DOHH2 (cell line): ENCODE data around the gene UNKL.

Experiments
- H3F3A ChIP-seq: fragments of 200-600 bp; sonication (generic), shearing (Covaris generic); 2 replicates; pipeline ENCODE4 v1.6.0; 2016; ENCODE audit warnings: antibody characterized with exemption, mild to moderate bottlenecking; ENCODE audit not compliant: control insufficient read depth, insufficient read depth
- H3K27ac ChIP-seq: fragments of 200-600 bp; sonication (generic); 2 replicates; pipeline ENCODE4 v1.5.1; 2014; ENCODE audit warnings: low read depth, mild to moderate bottlenecking, low read length, moderate library complexity
- H3K27me3 ChIP-seq: fragments of 200-600 bp; sonication (generic); 2 replicates; pipeline ENCODE4 v1.6.1; 2014; ENCODE audit warnings: mild to moderate bottlenecking, low read length, mixed read lengths; ENCODE audit not compliant: control insufficient read depth
- H3K36me3 ChIP-seq: fragments of 200-600 bp; sonication (generic); 2 replicates; pipeline ENCODE4 v1.6.1; 2014; ENCODE audit warnings: mild to moderate bottlenecking, low read length, moderate library complexity, mixed read lengths; ENCODE audit not compliant: control insufficient read depth
- H3K4me1 ChIP-seq: fragments of 200-600 bp; sonication (generic); 2 replicates; pipeline ENCODE4 v1.6.1; 2014; ENCODE audit warnings: mild to moderate bottlenecking, low read length, mixed read lengths; ENCODE audit not compliant: control insufficient read depth
- H3K4me2 ChIP-seq: fragments of 200-600 bp; sonication (generic); 2 replicates; pipeline ENCODE4 v1.6.0; 2014; ENCODE audit warnings: mild to moderate bottlenecking, low read length, moderate library complexity
- H3K4me3 ChIP-seq: fragments of 200-600 bp; sonication (generic); 2 replicates; pipeline ENCODE4 v1.5.1; 2014; ENCODE audit warnings: mild to moderate bottlenecking, low read length, mixed read lengths
- H3K79me2 ChIP-seq: fragments of 200-600 bp; sonication (generic); 2 replicates; pipeline ENCODE4 v1.6.1; 2014; ENCODE audit warnings: mild to moderate bottlenecking, low read length, mixed read lengths; ENCODE audit not compliant: control insufficient read depth
- H3K9me2 ChIP-seq: fragments of 200-600 bp; sonication (generic); replicated peaks from 2 replicates; pipeline ENCODE4 v1.6.1; 2014; ENCODE audit warnings: mild to moderate bottlenecking, low read length, mixed read lengths; ENCODE audit not compliant: control insufficient read depth
- H3K9me3 ChIP-seq: fragments of 200-600 bp; sonication (generic); 2 replicates; pipeline ENCODE4 v1.6.1; 2014; ENCODE audit warnings: antibody characterized with exemption, low read length, mixed read lengths; ENCODE audit not compliant: control insufficient read depth, insufficient read depth
- H4K20me1 ChIP-seq: fragments of 200-600 bp; sonication (generic); 2 replicates; pipeline ENCODE4 v1.6.0; 2014; ENCODE audit warnings: low read depth, mild to moderate bottlenecking, antibody characterized with exemption, low read length, moderate library complexity; ENCODE audit not compliant: control insufficient read depth, insufficient read depth
- EZH2phosphoT487 ChIP-seq: fragments of 200-600 bp; sonication (generic); IDR thresholded peaks from 2 replicates; pipeline ENCODE4 v1.6.1; 2017; ENCODE audit warnings: borderline replicate concordance, mild to moderate bottlenecking, antibody characterized with exemption, low read length, moderate library complexity, mixed read lengths
- TF ChIP-seq, protein P1 (sequence below): fragments of 200-600 bp; sonication (generic); IDR thresholded peaks from one replicate; pipeline ENCODE4 v1.5.1; 2014; ENCODE audit warnings: antibody characterized with exemption, mild to moderate bottlenecking, low read depth, low read length; ENCODE audit not compliant: poor library complexity, severe bottlenecking

UNKL gene

DNA sequence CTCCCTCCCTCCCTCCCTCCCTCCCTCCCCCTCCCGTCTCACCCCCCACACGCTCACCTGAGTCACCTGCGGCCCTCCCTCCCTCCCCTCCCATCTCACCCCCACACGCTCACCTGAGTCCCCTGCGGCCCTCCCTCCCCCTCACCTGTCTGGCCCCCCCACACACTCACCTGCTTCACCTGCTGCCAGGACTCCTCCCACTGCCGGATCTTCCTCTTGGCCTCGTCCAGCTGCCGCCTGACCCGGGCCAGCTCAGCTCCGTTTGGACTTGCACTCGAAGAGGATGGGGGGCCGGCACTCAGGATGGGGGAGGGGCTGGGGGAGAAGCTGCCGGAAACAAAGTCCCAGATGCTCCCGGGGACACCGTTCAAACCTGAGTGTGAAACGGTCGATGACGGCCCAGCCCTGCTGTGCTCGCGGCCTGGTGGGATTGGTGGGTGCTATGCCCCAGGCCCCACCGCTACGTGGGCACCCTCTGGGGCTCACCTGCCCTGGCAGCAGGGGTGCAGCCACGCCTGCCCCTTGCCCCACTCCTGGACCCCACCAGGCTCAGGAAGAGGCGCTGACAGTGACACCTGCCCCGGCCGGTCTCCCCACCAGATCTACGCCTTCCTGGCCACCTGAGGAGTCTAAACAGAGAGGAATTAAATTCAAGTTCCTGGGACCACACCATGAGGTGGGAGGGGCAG lies 46.9 kb downstream of the UNKL start:
- H3K27me3 ChIP-seq: no peaks in the 10 kb centered on the region
- TF ChIP-seq, protein P1, sequence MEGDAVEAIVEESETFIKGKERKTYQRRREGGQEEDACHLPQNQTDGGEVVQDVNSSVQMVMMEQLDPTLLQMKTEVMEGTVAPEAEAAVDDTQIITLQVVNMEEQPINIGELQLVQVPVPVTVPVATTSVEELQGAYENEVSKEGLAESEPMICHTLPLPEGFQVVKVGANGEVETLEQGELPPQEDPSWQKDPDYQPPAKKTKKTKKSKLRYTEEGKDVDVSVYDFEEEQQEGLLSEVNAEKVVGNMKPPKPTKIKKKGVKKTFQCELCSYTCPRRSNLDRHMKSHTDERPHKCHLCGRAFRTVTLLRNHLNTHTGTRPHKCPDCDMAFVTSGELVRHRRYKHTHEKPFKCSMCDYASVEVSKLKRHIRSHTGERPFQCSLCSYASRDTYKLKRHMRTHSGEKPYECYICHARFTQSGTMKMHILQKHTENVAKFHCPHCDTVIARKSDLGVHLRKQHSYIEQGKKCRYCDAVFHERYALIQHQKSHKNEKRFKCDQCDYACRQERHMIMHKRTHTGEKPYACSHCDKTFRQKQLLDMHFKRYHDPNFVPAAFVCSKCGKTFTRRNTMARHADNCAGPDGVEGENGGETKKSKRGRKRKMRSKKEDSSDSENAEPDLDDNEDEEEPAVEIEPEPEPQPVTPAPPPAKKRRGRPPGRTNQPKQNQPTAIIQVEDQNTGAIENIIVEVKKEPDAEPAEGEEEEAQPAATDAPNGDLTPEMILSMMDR: no peak
- TF ChIP-seq EZH2phosphoT487: no peak
- no peaks in the 10 kb centered on the region for H3K9me2 ChIP-seq
- no peak overlapping the region for H3K4me3 ChIP-seq
- H3F3A ChIP-seq: 0 out of 2 replicates have a peak, but pooled peaks cover 3% of the 10 kb centered on the region
- no peaks in the 10 kb centered on the region for H3K9me3 ChIP-seq
- no peaks in the 10 kb centered on the region for H3K79me2 ChIP-seq
- H4K20me1 ChIP-seq: no peaks in the 10 kb centered on the region
- H3K27ac ChIP-seq: no peak overlapping the region
- peaks cover 14% of the 10 kb centered on the region for H3K36me3 ChIP-seq
- H3K4me1 ChIP-seq: no peaks in the 10 kb centered on the region
- H3K4me2 ChIP-seq: no peak overlapping the region

DNA sequence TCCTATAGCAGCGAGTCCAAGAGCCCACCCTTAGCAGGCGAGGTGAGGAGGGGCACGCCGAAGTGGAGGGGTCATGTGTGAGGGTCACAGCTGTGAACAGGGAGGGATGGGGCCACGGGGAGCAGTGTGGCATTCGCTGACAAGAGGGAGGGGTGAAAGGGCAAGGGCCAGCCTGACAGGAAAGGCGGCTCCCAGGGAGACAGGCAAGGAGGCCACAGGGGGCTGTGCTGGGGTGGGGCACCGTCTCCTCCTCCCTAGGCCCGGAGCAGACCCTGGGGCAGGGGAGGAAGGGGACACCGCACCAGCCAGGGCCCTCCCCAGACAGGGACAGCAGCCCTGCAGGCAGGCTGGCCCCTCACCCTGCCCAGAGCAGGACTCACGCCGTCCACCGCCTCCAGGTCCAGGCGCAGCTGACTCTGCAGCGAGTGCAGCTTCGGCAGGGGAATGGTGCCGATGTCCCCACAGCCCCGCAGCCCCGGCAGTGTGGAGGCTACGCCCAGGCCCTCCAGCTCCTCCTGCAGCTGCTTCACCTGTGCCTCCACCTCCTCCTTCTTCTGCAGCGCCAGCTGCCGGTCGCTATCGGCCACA lies 47.7 kb downstream of the UNKL start:
- Histone ChIP-seq H3F3A (0 out of 2 replicates have a peak, but pooled peaks cover 3% of the 10 kb centered on the region), H3K27me3 (no peaks in the 10 kb centered on the region), H3K79me2 (no peaks in the 10 kb centered on the region), H3K4me2 (no peak overlapping the region), H3K4me1 (no peaks in the 10 kb centered on the region), H3K9me3 (no peaks in the 10 kb centered on the region), H4K20me1 (no peaks in the 10 kb centered on the region), H3K36me3 (peaks cover 18% of the 10 kb centered on the region), H3K4me3 (no peak overlapping the region), H3K9me2 (no peaks in the 10 kb centered on the region), H3K27ac (no peak overlapping the region)
- no peak for TF ChIP-seq EZH2phosphoT487
- TF ChIP-seq, protein P1: no peak

DNA sequence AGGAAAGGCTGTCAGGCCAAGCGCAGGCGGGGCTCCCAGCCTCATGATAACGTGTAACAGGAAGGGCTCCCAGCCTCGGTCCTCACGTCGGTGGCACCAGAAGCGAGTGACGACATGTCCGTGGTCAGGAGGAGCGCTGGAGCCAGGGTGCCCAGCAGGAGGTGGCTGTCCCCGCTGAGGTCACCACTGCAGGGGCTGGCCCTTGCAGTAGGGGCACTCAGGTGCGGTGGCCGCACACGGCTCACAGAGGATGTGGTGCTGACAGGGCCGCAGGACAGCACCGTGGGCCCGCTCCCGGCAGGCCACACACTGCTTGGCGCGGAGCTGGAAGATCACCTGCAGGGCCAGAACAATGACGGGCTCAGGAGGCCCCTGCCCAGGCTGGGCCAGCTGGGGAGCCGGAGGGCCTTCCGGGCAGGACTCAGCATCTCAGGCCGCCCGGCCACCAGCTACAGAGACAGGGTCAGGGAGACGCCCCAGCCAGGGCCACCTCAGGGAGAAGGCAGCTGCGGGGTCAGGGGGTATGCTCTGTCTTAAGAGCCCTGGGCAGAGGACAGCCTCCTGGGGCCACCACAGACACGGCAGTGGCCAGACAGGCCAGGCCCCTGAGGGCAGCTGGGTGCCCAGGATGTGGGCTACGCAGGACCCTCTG lies 48.3 kb downstream of the UNKL start:
- Histone ChIP-seq H3K9me2 (no peaks in the 10 kb centered on the region), H3K27ac (no peak overlapping the region), H3K9me3 (no peaks in the 10 kb centered on the region), H3K27me3 (no peaks in the 10 kb centered on the region), H3K4me3 (no peak overlapping the region), H3F3A (0 out of 2 replicates have a peak, but pooled peaks cover 3% of the 10 kb centered on the region), H3K4me1 (no peaks in the 10 kb centered on the region), H4K20me1 (no peaks in the 10 kb centered on the region), H3K79me2 (no peaks in the 10 kb centered on the region; the same call in 1 of the 2 replicates), H3K36me3 (peaks cover 18% of the 10 kb centered on the region), H3K4me2 (no peak overlapping the region)
- no peak for TF ChIP-seq EZH2phosphoT487
- TF ChIP-seq, protein P1: no peak
